ENCODE results near the gene HP. TPM values are rescaled to one million over a fixed set of nuclear protein-coding genes. Genes with fewer than 3 reads are reported as not detected.
A peak's percentile ranks its signal among the peaks of the same experiment; 100 is the strongest.

The HP gene
- total and polyA plus RNA-seq, 2 of the 13 experiments (the other 11 are each of a cell fraction or from before 2014, with no cell fraction given) = 387 to 524 TPM

GRCh38 chr16:72093448-72094265 is 39.4 kb downstream of the HP start, which contains the start of the genes DHX38 and TXNL4B (continued):
- TF ChIP-seq THAP9 (CRISPR knock-in tag; IDR thresholded peaks at IDR 0.05; ENCODE audit: borderline replicate concordance) (peak; percentile 99), RBM39 (IDR thresholded peaks at IDR 0.05; ENCODE audit: low read depth, low read length, poor library complexity, severe bottlenecking) (peak; percentile 91), ZNF513 (CRISPR knock-in tag; conservative IDR thresholded peaks at IDR 0.05) (no peak), ZNF546 (CRISPR knock-in tag; conservative IDR thresholded peaks at IDR 0.05) (0 out of 2 replicates have a peak, but pooled peaks have one; percentile 52), ARNT (IDR thresholded peaks at IDR 0.05) (no peak), ZNF44 (CRISPR knock-in tag; IDR thresholded peaks at IDR 0.05) (no peak), ZFP82 (CRISPR knock-in tag; IDR thresholded peaks at IDR 0.05; ENCODE audit: borderline replicate concordance) (peak; percentile 73; the same call in 1 of the 2 replicates), ZNF605 (CRISPR knock-in tag; IDR thresholded peaks at IDR 0.05) (peak; percentile 64), GTF3A (CRISPR knock-in tag; conservative IDR thresholded peaks at IDR 0.05) (0 out of 2 replicates have a peak, but pooled peaks have one; percentile 2), ZNF839 (CRISPR knock-in tag; IDR thresholded peaks at IDR 0.05; ENCODE audit: borderline replicate concordance) (peak; percentile 89; the same call in 1 of the 2 replicates), ZNF431 (CRISPR knock-in tag; IDR thresholded peaks at IDR 0.05; ENCODE audit: borderline replicate concordance, low read depth) (no peak; the same call in 1 of the 2 replicates), FOXO1 (CRISPR knock-in tag; IDR thresholded peaks at IDR 0.05) (peak; percentile 35; the same call in 1 of the 2 replicates), HDAC2 (CRISPR knock-in tag; IDR thresholded peaks at IDR 0.05) (peak; percentile 38; the same call in 1 of the 2 replicates), ARID3A (IDR thresholded peaks at IDR 0.05; ENCODE audit: low read depth, low read length) (peak; percentile 42; the same call in 1 of the 2 replicates), ZNF609 (CRISPR knock-in tag; IDR thresholded peaks at IDR 0.05; ENCODE audit: borderline replicate concordance) (no peak), MXD3 (CRISPR knock-in tag; IDR thresholded peaks at IDR 0.05) (peak; percentile 29; the same call in 1 of the 2 replicates)

Data from HepG2 (cell line).